ENCODE results near the gene CDAN1. TPM values are rescaled to one million over a fixed set of nuclear protein-coding genes. Genes with fewer than 3 reads are reported as not detected.

The CDAN1 gene
- total and polyA plus RNA-seq, 2 of the 8 experiments (the other 6 are each of a cell fraction or from before 2014, with no cell fraction given) = 4.5 to 18.6 TPM

DNA sequence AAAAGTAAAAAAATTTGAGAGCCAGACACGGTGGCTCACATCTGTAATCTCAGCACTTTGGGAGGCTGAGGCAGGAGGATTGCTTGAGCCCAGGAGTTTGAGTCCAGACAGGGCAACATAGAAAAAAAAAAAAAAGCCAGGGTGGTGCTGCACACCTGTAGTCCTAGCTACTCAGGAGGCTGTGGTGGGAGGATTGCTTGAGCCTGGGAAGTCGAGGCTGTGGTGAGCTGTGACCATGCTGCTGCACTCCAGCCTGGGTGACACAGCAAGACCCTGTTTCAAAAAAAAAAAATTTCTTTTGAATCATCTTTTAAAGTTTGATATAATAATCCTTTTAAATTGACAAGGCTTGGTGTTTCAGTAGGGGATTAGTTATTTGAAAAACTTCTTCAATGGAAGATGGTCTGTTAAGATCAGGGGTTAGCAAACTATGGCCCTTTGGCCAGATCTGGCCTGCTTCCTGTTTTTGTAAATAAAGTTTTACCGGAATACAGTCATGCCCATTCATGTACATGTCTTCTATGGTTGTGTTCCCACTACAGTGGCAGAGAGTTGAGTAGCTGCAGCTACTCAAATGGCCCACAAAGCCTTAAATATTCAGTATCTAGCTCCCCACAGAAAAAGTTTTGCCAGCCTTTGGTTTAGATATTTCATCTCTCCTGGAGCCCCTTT, 28.9 kb downstream of the CDAN1 start:
- Histone ChIP-seq H3K27me3 (replicated peaks in 1 of 4; ENCODE audit: control insufficient read depth in 3 of 4, extremely low read depth in 1 of 4, insufficient read depth in 3 of 4, low read length in 3 of 4) (no peaks in the 10 kb centered on the region), H3K79me2 (ENCODE audit: control insufficient read depth in 1 of 2, insufficient read depth in 2 of 2, low read length in 2 of 2) (no peaks in the 10 kb centered on the region), H3K4me3 (ENCODE audit: extremely low read depth in 1 of 4, insufficient read depth in 2 of 4, low read depth in 3 of 4, low read length in 4 of 4) (no peak overlapping the region), H3K4me2 (ENCODE audit: insufficient read depth in 1 of 2, low read depth in 2 of 2, low read length in 2 of 2) (no peak overlapping the region), H4K20me1 (replicated peaks in 1 of 2; ENCODE audit: control insufficient read depth in 1 of 2, insufficient read depth in 2 of 2, low read length in 2 of 2) (peaks cover 0 to 2% of the 10 kb centered on the region in 2 experiments), H3K18ac (ENCODE audit: extremely low read depth, low read length) (no peak overlapping the region), H3K4me1 (replicated peaks in 1 of 4; ENCODE audit: control insufficient read depth in 3 of 4, insufficient read depth in 4 of 4, low read length in 3 of 4) (no peaks in the 10 kb centered on the region), H3K4ac (replicated peaks; ENCODE audit: insufficient read length, low read depth, low read length) (no peak overlapping the region), H2BK12ac (ENCODE audit: low read depth, low read length) (no peak overlapping the region), H3K27ac (ENCODE audit: low read depth, low read length) (no peak overlapping the region), H3K9ac (replicated peaks in 1 of 4; ENCODE audit: extremely low read depth in 1 of 4, low read depth in 3 of 4, low read length in 3 of 4) (no peak overlapping the region), H4K8ac (ENCODE audit: extremely low read depth, insufficient read depth, low read length) (no peak overlapping the region), H2AK5ac (ENCODE audit: low read depth, low read length) (no peak overlapping the region), H2BK20ac (ENCODE audit: low read length) (no peak overlapping the region), H2BK120ac (replicated peaks; ENCODE audit: low read depth, low read length) (no peak overlapping the region), H4K91ac (replicated peaks; ENCODE audit: insufficient read length, low read length) (no peak overlapping the region), H3K23ac (ENCODE audit: insufficient read length) (no peak overlapping the region), H2BK5ac (ENCODE audit: low read depth, low read length) (no peak overlapping the region), H3K56ac (replicated peaks; ENCODE audit: insufficient read length, low read depth, low read length) (no peak overlapping the region), H2BK15ac (ENCODE audit: low read length) (no peak overlapping the region), H3K79me1 (ENCODE audit: low read depth, low read length) (no peaks in the 10 kb centered on the region), H4K5ac (ENCODE audit: insufficient read length, low read depth, low read length) (no peak overlapping the region), H2AFZ (ENCODE audit: low read length) (no peak overlapping the region), H3K14ac (ENCODE audit: insufficient read length) (no peak overlapping the region), H3K9me3 (ENCODE audit: insufficient read depth in 2 of 2, low read depth in 1 of 2, low read length in 1 of 2) (no peaks in the 10 kb centered on the region), H3K23me2 (ENCODE audit: low read depth, low read length) (no peaks in the 10 kb centered on the region), H3K36me3 (ENCODE audit: control insufficient read depth in 2 of 4, insufficient read depth in 4 of 4, low read length in 3 of 4) (no peaks in the 10 kb centered on the region)
- TF ChIP-seq CEBPB (IDR thresholded peaks at IDR 0.05; ENCODE audit: low read depth, low read length) (no peak), SP2 (IDR thresholded peaks at IDR 0.05; ENCODE audit: low read length) (no peak)
- TF ChIP-seq, protein P1, sequence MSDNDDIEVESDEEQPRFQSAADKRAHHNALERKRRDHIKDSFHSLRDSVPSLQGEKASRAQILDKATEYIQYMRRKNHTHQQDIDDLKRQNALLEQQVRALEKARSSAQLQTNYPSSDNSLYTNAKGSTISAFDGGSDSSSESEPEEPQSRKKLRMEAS (IDR thresholded peaks at IDR 0.05) = no peak
- DNase-seq (ENCODE audit: low read depth in 1 of 2, low spot score in 2 of 2) (no peak), FAIRE-seq (no peak)
- CTCF ChIA-PET (ENCODE audit: partially characterized antibody) = interaction anchor here (0.6 to 4.7 kb wide), 4 partner anchors 15 to 290 kb away, joined by 3 to 27 read pairs (median 3); no protein-coding TSS in a partner anchor
- POLR2A ChIA-PET (ENCODE audit: partially characterized antibody) = no interaction called here
- WGBS, 2 experiments (ENCODE audit: extremely low coverage in 1 of 2, insufficient coverage in 1 of 2, insufficient read length in 1 of 2, insufficient replicate concordance in 2 of 2, low coverage in 1 of 2, low lambda C conversion rate in 2 of 2, missing lambda C conversion rate in 1 of 2) = 83% methylated on average over 3 of the region's 3 CpGs; no CpG with 5 or more reads in 1 of the 2 experiments
